Kidney epithelial cell (primary cell): ENCODE data around the gene TMEM98. TPM values are rescaled to one million over a fixed set of nuclear protein-coding genes. Genes with fewer than 3 reads are reported as not detected.

Experiments
- DNase-seq: peaks from one replicate; pipeline ENCODE4 v3.0.0-alpha.2; 2010; ENCODE audit warnings: low read depth
- H3K27me3 ChIP-seq: 2 replicates; pipeline ENCODE4 v1.6.0; 2011; ENCODE audit warnings: low read length; ENCODE audit not compliant: control insufficient read depth, insufficient read depth
- H3K36me3 ChIP-seq: 2 replicates; pipeline ENCODE4 v1.5.1; 2011; ENCODE audit warnings: low read length; ENCODE audit not compliant: control insufficient read depth, insufficient read depth
- H3K4me3 ChIP-seq: 2 replicates; pipeline ENCODE4 v1.5.1; 2011; ENCODE audit warnings: low read depth, mild to moderate bottlenecking, control low read depth, low read length
- total RNA-seq: library from RNA; depleted of rRNA; stranded (reverse); fragments of >200 nt; gene quantifications from 2 replicates; pipeline ENCODE4 v1.2.3, GENCODE V29; 2015
- TF ChIP-seq, protein P1 (sequence below): IDR thresholded peaks from 2 replicates; pipeline ENCODE4 v1.5.1; 2011; ENCODE audit warnings: mild to moderate bottlenecking, moderate library complexity, low read length, control low read depth, inconsistent platforms; ENCODE audit not compliant: insufficient read depth, poor library complexity, severe bottlenecking

Gene TMEM98
- total RNA-seq, 1 donor from 2014 or later = 81.1 TPM

DNA sequence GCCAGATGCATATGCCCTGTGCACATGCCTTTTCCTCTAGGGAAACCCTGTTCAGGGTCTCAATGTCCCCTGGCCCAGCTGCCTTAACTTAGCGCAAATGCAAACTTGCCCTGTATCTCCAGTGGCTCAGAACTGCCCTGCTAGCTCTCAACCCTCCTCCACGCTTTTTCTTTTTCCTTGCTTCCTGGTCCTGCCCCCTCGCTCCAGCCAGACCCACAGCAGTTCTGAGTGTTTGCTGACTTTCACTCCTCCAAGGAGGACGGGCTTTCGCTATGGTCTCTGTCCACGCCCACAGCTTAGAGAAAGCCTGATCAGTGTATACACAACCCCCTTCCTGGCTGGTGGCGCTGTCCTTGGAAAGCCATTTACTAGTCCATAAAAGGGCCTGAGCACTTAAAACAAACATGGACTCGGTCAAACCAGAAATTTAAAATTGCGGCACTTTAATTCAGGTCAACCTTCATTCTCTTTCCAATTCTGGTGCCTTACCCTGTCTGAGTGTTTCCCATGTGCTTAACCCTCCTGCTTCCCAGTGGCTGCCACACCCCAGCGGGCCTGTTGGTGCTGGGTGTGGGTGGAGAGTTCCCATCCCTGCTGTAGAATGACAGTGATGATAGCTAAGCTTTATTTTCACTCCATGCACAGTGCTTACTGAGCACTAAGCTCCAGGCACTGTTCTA, 15.6 kb upstream of the TMEM98 start:
- Histone ChIP-seq H3K4me3 (no peak overlapping the region), H3K27me3 (no peaks in the 10 kb centered on the region), H3K36me3 (no peaks in the 10 kb centered on the region)
- peak; percentile 44 for DNase-seq
- TF ChIP-seq, protein P1, sequence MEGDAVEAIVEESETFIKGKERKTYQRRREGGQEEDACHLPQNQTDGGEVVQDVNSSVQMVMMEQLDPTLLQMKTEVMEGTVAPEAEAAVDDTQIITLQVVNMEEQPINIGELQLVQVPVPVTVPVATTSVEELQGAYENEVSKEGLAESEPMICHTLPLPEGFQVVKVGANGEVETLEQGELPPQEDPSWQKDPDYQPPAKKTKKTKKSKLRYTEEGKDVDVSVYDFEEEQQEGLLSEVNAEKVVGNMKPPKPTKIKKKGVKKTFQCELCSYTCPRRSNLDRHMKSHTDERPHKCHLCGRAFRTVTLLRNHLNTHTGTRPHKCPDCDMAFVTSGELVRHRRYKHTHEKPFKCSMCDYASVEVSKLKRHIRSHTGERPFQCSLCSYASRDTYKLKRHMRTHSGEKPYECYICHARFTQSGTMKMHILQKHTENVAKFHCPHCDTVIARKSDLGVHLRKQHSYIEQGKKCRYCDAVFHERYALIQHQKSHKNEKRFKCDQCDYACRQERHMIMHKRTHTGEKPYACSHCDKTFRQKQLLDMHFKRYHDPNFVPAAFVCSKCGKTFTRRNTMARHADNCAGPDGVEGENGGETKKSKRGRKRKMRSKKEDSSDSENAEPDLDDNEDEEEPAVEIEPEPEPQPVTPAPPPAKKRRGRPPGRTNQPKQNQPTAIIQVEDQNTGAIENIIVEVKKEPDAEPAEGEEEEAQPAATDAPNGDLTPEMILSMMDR = no peak

DNA sequence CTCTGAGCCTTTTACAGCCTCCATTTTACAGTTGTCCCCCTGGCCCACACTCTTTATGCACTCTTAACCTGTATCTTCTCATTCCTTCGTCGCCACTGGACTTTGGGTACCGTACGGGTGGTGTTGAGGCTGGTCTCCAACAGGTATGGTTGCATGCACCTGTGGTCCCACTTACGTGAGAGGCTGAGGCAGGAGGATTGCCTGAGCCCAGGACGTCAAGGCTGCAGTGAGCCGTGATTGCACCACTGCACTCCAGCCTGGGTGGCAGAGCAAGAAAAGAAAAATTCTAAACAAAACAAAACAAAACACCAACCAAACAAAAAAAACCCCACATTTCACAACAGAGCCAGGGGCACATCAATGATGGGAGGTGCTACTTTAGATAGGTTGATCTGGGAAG, 14.4 kb upstream of the TMEM98 start:
- no peak for DNase-seq
- Histone ChIP-seq H3K4me3 (no peak overlapping the region), H3K36me3 (no peaks in the 10 kb centered on the region), H3K27me3 (no peaks in the 10 kb centered on the region)
- TF ChIP-seq, protein P1 = no peak

DNA sequence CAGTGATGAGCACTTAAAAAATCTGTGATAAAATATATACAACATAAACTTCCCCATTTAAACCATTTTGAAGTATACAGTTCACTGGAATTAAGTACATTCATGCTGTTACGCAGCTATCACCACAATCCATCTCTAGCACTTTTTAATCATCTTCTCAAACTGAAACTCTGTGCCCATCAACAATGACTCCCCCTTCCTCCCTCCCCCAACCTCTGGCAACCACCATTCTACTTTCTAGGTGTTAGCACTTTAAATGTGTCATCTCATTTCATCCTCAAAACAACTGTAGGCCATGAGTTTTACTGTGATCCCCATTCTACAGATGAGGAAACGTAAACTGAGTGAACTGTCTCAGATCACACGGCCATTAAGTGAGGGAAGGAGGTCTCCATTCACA, 13.8 kb upstream of the TMEM98 start:
- no peak overlapping the region for H3K4me3 ChIP-seq
- TF ChIP-seq, protein P1 = no peak
- DNase-seq = no peak
- H3K27me3 ChIP-seq = no peaks in the 10 kb centered on the region
- H3K36me3 ChIP-seq = no peaks in the 10 kb centered on the region

DNA sequence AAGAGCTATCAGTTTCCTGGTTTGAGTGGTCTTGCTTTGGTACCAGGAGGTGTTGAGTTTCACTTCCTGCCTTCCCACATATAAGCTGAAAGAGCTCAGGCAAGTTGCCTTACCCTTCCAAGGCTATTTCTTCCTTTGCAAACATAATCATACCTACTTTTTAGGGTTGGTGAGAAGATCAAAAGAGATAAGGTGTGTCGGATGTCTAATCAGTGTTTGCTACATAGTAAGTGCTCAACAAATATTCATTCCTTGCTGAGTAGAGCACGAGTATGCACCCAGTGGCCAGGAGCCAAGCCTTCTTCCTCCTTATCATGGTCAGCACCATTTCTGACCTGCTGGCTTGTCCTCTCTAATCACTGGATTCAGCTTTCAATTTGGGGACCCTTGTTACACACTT, 12.7 kb upstream of the TMEM98 start:
- Histone ChIP-seq H3K27me3 (no peaks in the 10 kb centered on the region), H3K36me3 (no peaks in the 10 kb centered on the region), H3K4me3 (no peak overlapping the region)
- TF ChIP-seq, protein P1 = no peak
- no peak for DNase-seq

DNA sequence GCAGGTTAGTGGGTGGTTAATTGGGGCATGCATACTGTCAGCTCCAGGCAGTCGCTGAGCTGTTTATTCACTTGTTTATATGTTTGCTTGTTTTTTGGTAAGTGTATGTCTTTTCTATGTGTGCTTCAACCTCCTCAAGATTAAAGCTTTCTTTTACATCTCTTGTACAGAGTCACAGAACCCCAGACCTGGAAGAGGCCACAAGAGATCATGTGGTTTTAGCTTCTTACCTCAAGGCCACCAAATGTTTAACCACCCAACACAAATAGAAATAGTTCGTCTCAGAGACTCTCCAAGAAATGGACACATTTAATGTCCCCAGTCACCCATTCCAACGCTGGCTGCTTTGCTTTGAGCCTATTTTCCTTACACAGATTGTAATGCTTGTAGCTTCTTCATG, 11.8 kb upstream of the TMEM98 start:
- no peaks in the 10 kb centered on the region for H3K36me3 ChIP-seq
- no peak for DNase-seq
- H3K27me3 ChIP-seq = no peaks in the 10 kb centered on the region
- no peak overlapping the region for H3K4me3 ChIP-seq
- TF ChIP-seq, protein P1 = no peak

DNA sequence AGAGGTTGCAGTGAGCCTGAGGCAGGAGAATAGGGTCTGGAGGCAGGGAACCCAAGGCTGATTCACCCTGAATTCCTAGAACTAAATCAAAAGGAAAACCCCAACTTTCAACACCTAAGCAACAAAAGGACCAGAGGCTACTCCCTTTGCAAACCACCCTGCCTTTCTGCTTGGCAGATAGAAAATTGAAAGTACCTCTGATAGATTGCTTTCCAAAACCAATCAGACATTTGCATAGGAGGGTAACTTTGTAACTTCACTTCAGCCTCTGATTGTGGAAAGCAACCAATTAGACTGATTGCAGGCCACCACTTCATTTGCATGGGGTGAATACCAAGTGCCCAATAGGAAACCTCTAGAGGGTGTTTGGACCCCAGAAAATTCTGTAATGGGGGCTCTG, 10.9 kb upstream of the TMEM98 start:
- no peak for DNase-seq
- H3K27me3 ChIP-seq = no peaks in the 10 kb centered on the region
- TF ChIP-seq, protein P1 = no peak
- H3K4me3 ChIP-seq = no peak overlapping the region
- H3K36me3 ChIP-seq = no peaks in the 10 kb centered on the region
